GM12874 (cell line): ENCODE results near the gene AGPAT3.

Source experiments
- CTCF ChIP-seq: IDR thresholded peaks from 2 replicates; pipeline ENCODE4 v1.5.1; 2011; ENCODE audit warnings: low read depth, mild to moderate bottlenecking, control low read depth, low read length, moderate library complexity; ENCODE audit not compliant: insufficient read depth

AGPAT3 gene

GRCh38 chr21:43965911-43966585 is 101.0 kb downstream of the AGPAT3 start:
- TF ChIP-seq CTCF = no peak

GRCh38 chr21:43966946-43967512 is 102.0 kb downstream of the AGPAT3 start:
- TF ChIP-seq CTCF = no peak

GRCh38 chr21:43967981-43968380 is 103.0 kb downstream of the AGPAT3 start:
- no peak for TF ChIP-seq CTCF

- no peak for TF ChIP-seq CTCF
Measured at GRCh38 chr21:43968410-43969114, 103.5 kb downstream of the AGPAT3 start.

GRCh38 chr21:43969115-43969444 is 104.1 kb downstream of the AGPAT3 start:
- TF ChIP-seq CTCF = no peak

GRCh38 chr21:43970551-43970950 is 105.5 kb downstream of the AGPAT3 start:
- TF ChIP-seq CTCF = no peak

- no peak for TF ChIP-seq CTCF
Measured at GRCh38 chr21:43971201-43971991, 106.4 kb downstream of the AGPAT3 start.
